Measurements from ENCODE around the gene EDC3. TPM values are rescaled to one million over a fixed set of nuclear protein-coding genes. Genes with fewer than 3 reads are reported as not detected.

Gene EDC3
- polyA plus RNA-seq, 1 donor from 2014 or later = 12.9 TPM

- TF ChIP-seq MXI1 (conservative IDR thresholded peaks at IDR 0.05; ENCODE audit: poor library complexity, severe bottlenecking) (no peak), REST (IDR thresholded peaks at IDR 0.05; ENCODE audit: borderline replicate concordance) (no peak), RAD21 (conservative IDR thresholded peaks at IDR 0.05) (no peak), POLR2AphosphoS5 (IDR thresholded peaks at IDR 0.05) (no peak), CTCF (IDR thresholded peaks at IDR 0.05; ENCODE audit: poor library complexity, severe bottlenecking) (no peak), TAF1 (IDR thresholded peaks at IDR 0.05; ENCODE audit: low read depth) (no peak), SMC3 (conservative IDR thresholded peaks at IDR 0.05; ENCODE audit: poor library complexity) (no peak)
- no peaks in the 10 kb centered on the region for H3K9me3 ChIP-seq (ENCODE audit: low read length)
- no peak overlapping the region for H3K4me3 ChIP-seq (ENCODE audit: low read length)
Measured at GRCh38 chr15:74608786-74609185, 87.0 kb downstream of the EDC3 start.

DNA sequence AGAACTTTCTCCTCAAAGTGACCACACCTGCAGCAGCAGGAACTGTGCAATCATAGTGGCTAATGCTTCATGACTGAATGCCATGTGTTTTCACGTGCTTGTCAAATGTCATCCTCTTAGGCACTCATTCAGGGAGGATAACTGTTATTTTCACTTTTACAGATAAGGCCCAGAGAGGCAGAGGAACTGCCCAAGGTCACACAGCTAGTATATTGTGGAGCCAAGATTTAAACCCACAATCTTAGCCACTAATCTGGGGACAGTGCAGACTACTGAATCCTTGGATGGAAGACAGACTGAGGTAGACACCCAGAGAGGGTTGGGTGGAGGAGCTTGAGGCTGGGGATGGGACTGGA is 90.1 kb downstream of the EDC3 start:
- Histone ChIP-seq H3K4me2 (ENCODE audit: low read length) (no peak overlapping the region), H3K9me3 (ENCODE audit: low read length) (no peaks in the 10 kb centered on the region), H3K27ac (ENCODE audit: low read length) (no peak overlapping the region), H3K79me2 (replicated peaks; ENCODE audit: insufficient read depth, low read length) (no peaks in the 10 kb centered on the region), H3K36me3 (ENCODE audit: insufficient read depth, low read length) (no peaks in the 10 kb centered on the region), H3K9me2 (ENCODE audit: insufficient read depth, low read length) (no peaks in the 10 kb centered on the region), H3F3A (ENCODE audit: insufficient read depth, low read length, poor library complexity, severe bottlenecking) (no peaks in the 10 kb centered on the region), H3K27me3 (ENCODE audit: insufficient read depth, low read depth, low read length) (no peaks in the 10 kb centered on the region), H4K20me1 (ENCODE audit: insufficient read depth) (no peaks in the 10 kb centered on the region), H3K9ac (ENCODE audit: low read length) (no peak overlapping the region), H3K4me3 (ENCODE audit: low read length) (no peak overlapping the region), H2AFZ (ENCODE audit: low read depth, low read length) (no peak overlapping the region)
- TF ChIP-seq SMC3 (conservative IDR thresholded peaks at IDR 0.05; ENCODE audit: poor library complexity) = no peak
- no peak for TF ChIP-seq RAD21 (conservative IDR thresholded peaks at IDR 0.05)
- no peak for TF ChIP-seq EZH2 (IDR thresholded peaks at IDR 0.05; ENCODE audit: borderline replicate concordance, insufficient read depth, low read length, poor library complexity, severe bottlenecking)
- no peak for TF ChIP-seq MXI1 (conservative IDR thresholded peaks at IDR 0.05; ENCODE audit: poor library complexity, severe bottlenecking)
- no peak for TF ChIP-seq CTCF (IDR thresholded peaks at IDR 0.05; ENCODE audit: poor library complexity, severe bottlenecking)
- TF ChIP-seq EP300 (conservative IDR thresholded peaks at IDR 0.05; ENCODE audit: poor library complexity, severe bottlenecking) = no peak
- no peak for TF ChIP-seq REST (IDR thresholded peaks at IDR 0.05; ENCODE audit: borderline replicate concordance)
- TF ChIP-seq TAF1 (IDR thresholded peaks at IDR 0.05; ENCODE audit: low read depth) = no peak

More at GRCh38 chr15:74608786-74609185, 87.0 kb downstream of the EDC3 start:
- no peak overlapping the region for H3K27ac ChIP-seq (ENCODE audit: low read length)
- H3K79me2 ChIP-seq (replicated peaks; ENCODE audit: insufficient read depth, low read length) = no peaks in the 10 kb centered on the region
- no peaks in the 10 kb centered on the region for H3K27me3 ChIP-seq (ENCODE audit: insufficient read depth, low read depth, low read length)
- no peaks in the 10 kb centered on the region for H3F3A ChIP-seq (ENCODE audit: insufficient read depth, low read length, poor library complexity, severe bottlenecking)
- H3K4me2 ChIP-seq (ENCODE audit: low read length) = no peak overlapping the region
- H3K9ac ChIP-seq (ENCODE audit: low read length) = no peak overlapping the region
- H2AFZ ChIP-seq (ENCODE audit: low read depth, low read length) = no peak overlapping the region
- H3K36me3 ChIP-seq (ENCODE audit: insufficient read depth, low read length) = no peaks in the 10 kb centered on the region
- H4K20me1 ChIP-seq (ENCODE audit: insufficient read depth) = no peaks in the 10 kb centered on the region
- H3K9me2 ChIP-seq (ENCODE audit: insufficient read depth, low read length) = no peaks in the 10 kb centered on the region

All from neural cell (in vitro differentiated cells).